ACC112 (cell line): ENCODE results near the gene TCF7L1.

Source experiments
- H2AFZ ChIP-seq: fragments of 200-600 bp; sonication (generic); one replicate; pipeline ENCODE4 v1.6.0; 2017; ENCODE audit warnings: antibody characterized with exemption, low read length; ENCODE audit not compliant: unreplicated experiment
- H3K27ac ChIP-seq: fragments of 200-600 bp; sonication (generic); 2 replicates; pipeline ENCODE4 v1.5.1; 2014; ENCODE audit warnings: low read depth, mild to moderate bottlenecking, antibody characterized with exemption, low read length, moderate library complexity
- H3K27me3 ChIP-seq: fragments of 200-600 bp; sonication (generic); 2 replicates; pipeline ENCODE4 v1.6.1; 2014; ENCODE audit warnings: mild to moderate bottlenecking, antibody characterized with exemption, low read length, moderate library complexity, mixed read lengths; ENCODE audit not compliant: insufficient read depth
- H3K36me3 ChIP-seq: fragments of 200-600 bp; sonication (generic); 2 replicates; pipeline ENCODE4 v1.6.1; 2016; ENCODE audit warnings: mild to moderate bottlenecking, antibody characterized with exemption, low read length, moderate library complexity, mixed read lengths; ENCODE audit not compliant: insufficient read depth
- H3K4me1 ChIP-seq: fragments of 200-600 bp; sonication (generic); one replicate; pipeline ENCODE4 v1.6.1; 2016; ENCODE audit warnings: low read length, mixed read lengths; ENCODE audit not compliant: insufficient read depth, unreplicated experiment, control insufficient read depth
- H3K4me3 ChIP-seq: fragments of 200-600 bp; sonication (generic); 2 replicates; pipeline ENCODE4 v1.5.1; 2014; ENCODE audit warnings: mild to moderate bottlenecking, low read depth, low read length
- H3K79me2 ChIP-seq: fragments of 200-600 bp; sonication (generic); one replicate; pipeline ENCODE4 v1.6.0; 2016; ENCODE audit warnings: low read length; ENCODE audit not compliant: control insufficient read depth, unreplicated experiment, insufficient read depth

Gene TCF7L1

GRCh38 chr2:85174943-85175342 lies 41.8 kb downstream of the TCF7L1 start:
- Histone ChIP-seq H3K4me3 (no peak overlapping the region), H3K27ac (no peak overlapping the region), H3K36me3 (no peaks in the 10 kb centered on the region), H3K4me1 (peaks cover 10% of the 10 kb centered on the region), H3K27me3 (no peaks in the 10 kb centered on the region), H3K79me2 (no peaks in the 10 kb centered on the region), H2AFZ (no peak overlapping the region)

- H3K79me2 ChIP-seq = no peaks in the 10 kb centered on the region
- H3K4me1 ChIP-seq = peaks cover 10% of the 10 kb centered on the region
- H3K27ac ChIP-seq = no peak overlapping the region
- no peaks in the 10 kb centered on the region for H3K36me3 ChIP-seq
- no peak overlapping the region for H3K4me3 ChIP-seq
- H3K27me3 ChIP-seq = no peaks in the 10 kb centered on the region
- no peak overlapping the region for H2AFZ ChIP-seq
Observed at GRCh38 chr2:85175369-85176299, 42.4 kb downstream of the TCF7L1 start.

- H2AFZ ChIP-seq = no peak overlapping the region
- H3K4me1 ChIP-seq = peaks cover 10% of the 10 kb centered on the region
- H3K27me3 ChIP-seq = no peaks in the 10 kb centered on the region
- no peak overlapping the region for H3K4me3 ChIP-seq
- H3K36me3 ChIP-seq = no peaks in the 10 kb centered on the region
- H3K27ac ChIP-seq = no peak overlapping the region
- H3K79me2 ChIP-seq = no peaks in the 10 kb centered on the region
Observed at GRCh38 chr2:85177031-85177824, 44.0 kb downstream of the TCF7L1 start.

- Histone ChIP-seq H3K36me3 (no peaks in the 10 kb centered on the region), H3K27me3 (no peaks in the 10 kb centered on the region), H3K27ac (no peak overlapping the region), H3K79me2 (no peaks in the 10 kb centered on the region), H2AFZ (no peak overlapping the region), H3K4me3 (no peak overlapping the region), H3K4me1 (peaks cover 10% of the 10 kb centered on the region)
Observed at GRCh38 chr2:85178154-85178553, 45.0 kb downstream of the TCF7L1 start.

- no peak overlapping the region for H3K27ac ChIP-seq
- no peaks in the 10 kb centered on the region for H3K79me2 ChIP-seq
- no peaks in the 10 kb centered on the region for H3K36me3 ChIP-seq
- H3K4me1 ChIP-seq = peaks cover 10% of the 10 kb centered on the region
- no peak overlapping the region for H2AFZ ChIP-seq
- no peak overlapping the region for H3K4me3 ChIP-seq
- no peaks in the 10 kb centered on the region for H3K27me3 ChIP-seq
Observed at GRCh38 chr2:85178980-85179411, 45.8 kb downstream of the TCF7L1 start.

GRCh38 chr2:85179541-85179940 lies 46.3 kb downstream of the TCF7L1 start:
- Histone ChIP-seq H3K79me2 (no peaks in the 10 kb centered on the region), H3K4me1 (peaks cover 10% of the 10 kb centered on the region), H3K27me3 (no peaks in the 10 kb centered on the region), H2AFZ (no peak overlapping the region), H3K27ac (no peak overlapping the region), H3K4me3 (no peak overlapping the region), H3K36me3 (no peaks in the 10 kb centered on the region)

- Histone ChIP-seq H2AFZ (no peak overlapping the region), H3K27me3 (no peaks in the 10 kb centered on the region), H3K79me2 (no peaks in the 10 kb centered on the region), H3K36me3 (no peaks in the 10 kb centered on the region), H3K4me3 (no peak overlapping the region), H3K4me1 (peaks cover 7% of the 10 kb centered on the region), H3K27ac (no peak overlapping the region)
Observed at GRCh38 chr2:85180322-85181133, 47.3 kb downstream of the TCF7L1 start.

- H3K27ac ChIP-seq = no peak overlapping the region
- no peaks in the 10 kb centered on the region for H3K27me3 ChIP-seq
- no peaks in the 10 kb centered on the region for H3K79me2 ChIP-seq
- H2AFZ ChIP-seq = no peak overlapping the region
- H3K4me3 ChIP-seq = no peak overlapping the region
- no peaks in the 10 kb centered on the region for H3K36me3 ChIP-seq
- peaks cover under 1% of the 10 kb centered on the region for H3K4me1 ChIP-seq
Observed at GRCh38 chr2:85181134-85181631, 48.0 kb downstream of the TCF7L1 start.

GRCh38 chr2:85181844-85182456 lies 48.8 kb downstream of the TCF7L1 start:
- H2AFZ ChIP-seq = no peak overlapping the region
- H3K27ac ChIP-seq = no peak overlapping the region
- no peaks in the 10 kb centered on the region for H3K4me1 ChIP-seq
- H3K27me3 ChIP-seq = no peaks in the 10 kb centered on the region
- H3K36me3 ChIP-seq = no peaks in the 10 kb centered on the region
- no peak overlapping the region for H3K4me3 ChIP-seq
- H3K79me2 ChIP-seq = no peaks in the 10 kb centered on the region

- Histone ChIP-seq H3K27ac (no peak overlapping the region), H3K79me2 (no peaks in the 10 kb centered on the region)
Observed at GRCh38 chr2:85183076-85183475, 49.9 kb downstream of the TCF7L1 start.

More at GRCh38 chr2:85183076-85183475, 49.9 kb downstream of the TCF7L1 start:
- no peaks in the 10 kb centered on the region for H3K4me1 ChIP-seq
- no peak overlapping the region for H3K4me3 ChIP-seq
- H3K27me3 ChIP-seq = no peaks in the 10 kb centered on the region
- H3K36me3 ChIP-seq = no peaks in the 10 kb centered on the region
- H2AFZ ChIP-seq = no peak overlapping the region
